ENCODE data around the gene CLEC2L.

DNA sequence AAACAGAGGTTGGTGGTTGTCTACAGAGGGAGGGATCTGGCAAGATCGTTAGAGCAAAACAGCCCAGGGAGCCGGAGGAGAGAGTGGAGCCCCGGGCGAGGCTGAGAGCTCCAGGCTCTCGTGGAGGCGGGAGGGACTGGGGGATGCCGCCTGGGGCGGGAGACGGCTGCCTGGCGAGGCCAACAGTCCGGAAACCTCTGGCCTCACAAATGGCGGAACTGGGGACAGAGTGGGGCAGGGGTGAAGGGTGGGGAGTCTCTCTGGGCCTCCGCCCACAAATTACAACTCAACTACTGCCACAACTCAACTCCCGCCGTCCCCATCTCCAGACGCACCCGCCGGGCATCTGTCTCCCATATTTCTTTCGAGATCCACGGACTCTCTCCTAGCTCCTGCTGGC lies 47.7 kb downstream of the CLEC2L start:
- TF ChIP-seq SP1 (IDR thresholded peaks at IDR 0.05) (no peak), FOXK2 (IDR thresholded peaks at IDR 0.05) (no peak), SUZ12 (IDR thresholded peaks at IDR 0.05) (no peak), FOXM1 (IDR thresholded peaks at IDR 0.05; ENCODE audit: borderline replicate concordance) (no peak), TARDBP (IDR thresholded peaks at IDR 0.05) (no peak), HDGF (IDR thresholded peaks at IDR 0.05; ENCODE audit: borderline replicate concordance) (no peak), BHLHE40 (IDR thresholded peaks at IDR 0.05; ENCODE audit: borderline replicate concordance) (no peak), L3MBTL2 (conservative IDR thresholded peaks at IDR 0.05) (no peak), ELF4 (IDR thresholded peaks at IDR 0.05) (no peak)
